ENCODE measurements around the gene COX20. TPM values are rescaled to one million over a fixed set of nuclear protein-coding genes. Genes with fewer than 3 reads are reported as not detected.

COX20 gene
- total and polyA plus RNA-seq, 2 donors (not counting 3 experiments of a cell fraction or from before 2014, with no cell fraction given): 17.1 to 30.2 TPM

DNA sequence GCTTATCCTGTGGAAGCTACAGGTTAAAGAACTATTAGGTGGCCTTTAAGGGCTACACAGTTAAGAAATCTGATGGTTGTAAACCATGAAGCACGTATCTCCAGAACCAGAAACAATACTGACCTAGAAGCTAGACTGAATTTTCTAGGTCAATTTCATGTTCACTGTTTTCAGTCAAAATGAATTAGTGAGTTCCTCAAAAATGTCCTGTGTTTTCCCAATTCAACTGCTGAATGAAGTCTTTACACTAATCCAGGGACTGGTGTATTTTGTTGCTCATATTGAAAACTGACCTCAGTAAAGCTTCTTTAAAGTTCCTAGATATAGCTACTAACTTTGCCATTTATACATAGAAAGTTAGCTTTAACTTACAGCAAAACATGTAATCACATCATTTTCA lies 22.9 kb downstream of the COX20 start:
- Histone ChIP-seq H3K9me3 (replicated peaks; ENCODE audit: control insufficient read depth, insufficient read depth, low read length) (no peaks in the 10 kb centered on the region), H3K27me3 (ENCODE audit: control insufficient read depth in 2 of 2, insufficient read depth in 2 of 2, low read length in 2 of 2) (no peaks in the 10 kb centered on the region), H3K79me2 (ENCODE audit: control insufficient read depth, insufficient read depth, low read length) (peaks cover 97% of the 10 kb centered on the region), H3K36me3 (ENCODE audit: control insufficient read depth in 2 of 2, extremely low read depth in 1 of 2, insufficient read depth in 2 of 2, low read length in 2 of 2) (peaks cover 18 to 64% of the 10 kb centered on the region in 2 experiments), H3K9ac (replicated peaks; ENCODE audit: extremely low read depth, insufficient read depth, low read length) (no peak overlapping the region), H4K20me1 (replicated peaks; ENCODE audit: control insufficient read depth, extremely low read depth, insufficient read depth, low read length) (peaks cover 27% of the 10 kb centered on the region), H3K4me1 (ENCODE audit: control insufficient read depth, extremely low read depth, insufficient read depth, low read length) (peaks cover 24% of the 10 kb centered on the region), H3K4me3 (replicated peaks in 1 of 3; ENCODE audit: insufficient read depth in 1 of 3, low read depth in 1 of 3, low read length in 3 of 3) (no peak overlapping the region), H2AFZ (ENCODE audit: low read depth, low read length) (no peak overlapping the region), H3K4me2 (ENCODE audit: insufficient read depth, low read length) (peak overlapping the region; percentile 6), H3K9me1 (replicated peaks; ENCODE audit: control insufficient read depth, extremely low read depth, insufficient read depth, low read length) (no peaks in the 10 kb centered on the region), H3K27ac (ENCODE audit: insufficient read depth, low read depth, low read length) (no peak overlapping the region)
- DNase-seq (ENCODE audit: low read depth, low spot score): no peak
- dilution Hi-C loops (cut with MboI; ENCODE audit: extremely low pct_ligation_motif_present, low sequenced_read_pairs): no loop called here
- ChIA-PET POLR2A (no interaction called here), CTCF (interaction anchor here (0.6 to 2.3 kb wide), 2 partner anchors 75 to 184 kb away, joined by 3 to 13 read pairs; no protein-coding TSS in a partner anchor)
- intact Hi-C loops (cut with micrococcal nuclease): no loop called here
- no peak for FAIRE-seq
- TF ChIP-seq, protein P1, sequence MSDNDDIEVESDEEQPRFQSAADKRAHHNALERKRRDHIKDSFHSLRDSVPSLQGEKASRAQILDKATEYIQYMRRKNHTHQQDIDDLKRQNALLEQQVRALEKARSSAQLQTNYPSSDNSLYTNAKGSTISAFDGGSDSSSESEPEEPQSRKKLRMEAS (IDR thresholded peaks at IDR 0.05; ENCODE audit: insufficient read depth, insufficient read length): no peak
- TF ChIP-seq MYC (IDR thresholded peaks at IDR 0.05; ENCODE audit: low read depth, low read length): no peak
- TF ChIP-seq, protein P2, sequence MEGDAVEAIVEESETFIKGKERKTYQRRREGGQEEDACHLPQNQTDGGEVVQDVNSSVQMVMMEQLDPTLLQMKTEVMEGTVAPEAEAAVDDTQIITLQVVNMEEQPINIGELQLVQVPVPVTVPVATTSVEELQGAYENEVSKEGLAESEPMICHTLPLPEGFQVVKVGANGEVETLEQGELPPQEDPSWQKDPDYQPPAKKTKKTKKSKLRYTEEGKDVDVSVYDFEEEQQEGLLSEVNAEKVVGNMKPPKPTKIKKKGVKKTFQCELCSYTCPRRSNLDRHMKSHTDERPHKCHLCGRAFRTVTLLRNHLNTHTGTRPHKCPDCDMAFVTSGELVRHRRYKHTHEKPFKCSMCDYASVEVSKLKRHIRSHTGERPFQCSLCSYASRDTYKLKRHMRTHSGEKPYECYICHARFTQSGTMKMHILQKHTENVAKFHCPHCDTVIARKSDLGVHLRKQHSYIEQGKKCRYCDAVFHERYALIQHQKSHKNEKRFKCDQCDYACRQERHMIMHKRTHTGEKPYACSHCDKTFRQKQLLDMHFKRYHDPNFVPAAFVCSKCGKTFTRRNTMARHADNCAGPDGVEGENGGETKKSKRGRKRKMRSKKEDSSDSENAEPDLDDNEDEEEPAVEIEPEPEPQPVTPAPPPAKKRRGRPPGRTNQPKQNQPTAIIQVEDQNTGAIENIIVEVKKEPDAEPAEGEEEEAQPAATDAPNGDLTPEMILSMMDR (IDR thresholded peaks at IDR 0.05; ENCODE audit: extremely low read depth in 1 of 2, insufficient read depth in 1 of 2, low read depth in 1 of 2, low read length in 2 of 2): no peak
- no peak for TF ChIP-seq EZH2 (IDR thresholded peaks at IDR 0.05; ENCODE audit: borderline replicate concordance, low read depth, low read length, severe bottlenecking)
- no peak for TF ChIP-seq JUN (IDR thresholded peaks at IDR 0.05; ENCODE audit: borderline replicate concordance, insufficient read depth, insufficient read length, low read depth)
- TF ChIP-seq GATA2 (IDR thresholded peaks at IDR 0.05; ENCODE audit: insufficient read depth, insufficient read length, low read depth, low read length): no peak
- no peak for TF ChIP-seq POLR2A (IDR thresholded peaks at IDR 0.05; ENCODE audit: low read depth, low read length)
- TF ChIP-seq POLR2AphosphoS5 (IDR thresholded peaks at IDR 0.05; ENCODE audit: insufficient read depth, low read depth, low read length): no peak
- TF ChIP-seq FOS (IDR thresholded peaks at IDR 0.05; ENCODE audit: borderline replicate concordance, insufficient read depth, low read length): no peak
- BruUV-seq (replicated peaks): no TSS peak
